WTC11 (cell line): Measurements from ENCODE around the gene ETV5. TPM values are rescaled to one million over a fixed set of nuclear protein-coding genes. Genes with fewer than 3 reads are reported as not detected.

ENCODE experiments used
- ATAC-seq: fragments of 200-7000 bp; cut with Tn5 transposase; 2 replicates; pipeline ENCODE4 v1.10.0; 2021; ENCODE audit warnings: mild to moderate bottlenecking, moderate library complexity
- CTCF ChIA-PET: fragments of 300-600 bp; sonication (Branson Sonifier 250); formaldehyde crosslinking; loops from one replicate; lab custom pipeline; 2021; ENCODE audit warnings: antibody characterized with exemption; lab: Charles Lee
- POLR2A ChIA-PET: fragments of 350-600 bp; sonication (Branson Sonifier 250); formaldehyde crosslinking; loops from one replicate; lab custom pipeline; 2021; ENCODE audit warnings: antibody characterized with exemption; lab: Charles Lee
- DNase-seq: peaks from one replicate; pipeline ENCODE4 v3.0.0; 2021; ENCODE audit warnings: low spot score
- H3K27ac Mint-ChIP-seq: 2 replicates; pipeline ENCODE4 v1.8.0; 2021; ENCODE audit warnings: mixed read lengths
- H3K27me3 Mint-ChIP-seq: 2 replicates; pipeline ENCODE4 v1.8.0; 2021; ENCODE audit warnings: low read depth, mild to moderate bottlenecking, moderate library complexity, mixed read lengths
- H3K36me3 Mint-ChIP-seq: 2 replicates; pipeline ENCODE4 v1.8.0; 2021; ENCODE audit warnings: mixed read lengths
- H3K4me1 Mint-ChIP-seq: 2 replicates; pipeline ENCODE4 v1.8.0; 2022; ENCODE audit warnings: mixed read lengths
- H3K4me3 Mint-ChIP-seq: 2 replicates; pipeline ENCODE4 v1.8.0; 2021; ENCODE audit warnings: mild to moderate bottlenecking, moderate library complexity, mixed read lengths
- H3K9me3 Mint-ChIP-seq: 2 replicates; pipeline ENCODE4 v1.8.0; 2021; ENCODE audit warnings: mixed read lengths
- ESRRA ChIP-seq: sonication (generic); formaldehyde crosslinking; IDR thresholded peaks from 2 replicates; pipeline ENCODE4 v1.8.1; 2022; ENCODE audit warnings: mild to moderate bottlenecking, missing genetic modification reagents, borderline replicate concordance
- ETV6 ChIP-seq: sonication (generic); formaldehyde crosslinking; IDR thresholded peaks from 2 replicates; pipeline ENCODE4 v1.8.1; 2022; ENCODE audit warnings: mild to moderate bottlenecking, missing genetic modification reagents
- FOXP1 ChIP-seq: sonication (generic); formaldehyde crosslinking; IDR thresholded peaks from 2 replicates; pipeline ENCODE4 v1.8.0; 2022; ENCODE audit warnings: missing genetic modification reagents, mild to moderate bottlenecking, moderate library complexity, borderline replicate concordance
- NFATC4 ChIP-seq: fragments of 250-450 bp; sonication (Bioruptor Pico); IDR thresholded peaks from 2 replicates; pipeline ENCODE4 v1.9.0; 2021; ENCODE audit warnings: mild to moderate bottlenecking
- NFYB ChIP-seq: sonication (generic); formaldehyde crosslinking; conservative IDR thresholded peaks from 2 replicates; pipeline ENCODE4 v1.8.0; 2022; ENCODE audit warnings: low read depth, missing genetic modification reagents
- PRRX2 ChIP-seq: fragments of 250-450 bp; sonication (Bioruptor Pico); IDR thresholded peaks from 2 replicates; pipeline ENCODE4 v1.8.0; 2021; ENCODE audit warnings: mild to moderate bottlenecking
- SMAD4 ChIP-seq: sonication (generic); formaldehyde crosslinking; IDR thresholded peaks from 2 replicates; pipeline ENCODE4 v1.8.0; 2022; ENCODE audit warnings: mild to moderate bottlenecking, missing genetic modification reagents
- ZNF138 ChIP-seq: sonication (generic); formaldehyde crosslinking; conservative IDR thresholded peaks from 2 replicates; pipeline ENCODE4 v1.8.1; 2022; ENCODE audit warnings: mild to moderate bottlenecking, moderate library complexity, missing genetic modification reagents
- ZNF317 ChIP-seq: sonication (generic); formaldehyde crosslinking; IDR thresholded peaks from 2 replicates; pipeline ENCODE4 v1.8.1; 2023; ENCODE audit warnings: low read depth, mild to moderate bottlenecking, moderate library complexity, missing genetic modification reagents, borderline replicate concordance
- ZNF423 ChIP-seq: fragments of 250-450 bp; sonication (Bioruptor Pico); IDR thresholded peaks from 2 replicates; pipeline ENCODE4 v2.1.2; 2022; ENCODE audit warnings: mild to moderate bottlenecking, moderate library complexity
- total RNA-seq: library from RNA; stranded (reverse); gene quantifications from 3 replicates; pipeline ENCODE4 v1.2.3, GENCODE V29; 2021
- TF ChIP-seq, protein P1 (sequence below): sonication (generic); formaldehyde crosslinking; IDR thresholded peaks from 2 replicates; pipeline ENCODE4 v1.8.1; 2022; ENCODE audit warnings: missing genetic modification reagents, borderline replicate concordance
- TF ChIP-seq, protein P2 (sequence below): sonication (generic); formaldehyde crosslinking; IDR thresholded peaks from 2 replicates; pipeline ENCODE4 v1.8.1; 2022; ENCODE audit warnings: low read depth, missing genetic modification reagents, borderline replicate concordance
- TF ChIP-seq, protein P3 (sequence below): fragments of 250-450 bp; sonication (Bioruptor Pico); IDR thresholded peaks from 2 replicates; pipeline ENCODE4 v1.9.0; 2021; ENCODE audit warnings: mild to moderate bottlenecking
- TF ChIP-seq, protein P4 (sequence below): fragments of 250-450 bp; sonication (Bioruptor Pico); IDR thresholded peaks from 2 replicates; pipeline ENCODE4 v1.8.0; 2021; ENCODE audit warnings: mild to moderate bottlenecking
- TF ChIP-seq, protein P5 (sequence below): sonication (generic); formaldehyde crosslinking; IDR thresholded peaks from 2 replicates; pipeline ENCODE4 v1.8.0; 2022; ENCODE audit warnings: missing genetic modification reagents
- TF ChIP-seq, protein P6 (sequence below): fragments of 250-450 bp; sonication (Bioruptor Pico); IDR thresholded peaks from 2 replicates; pipeline ENCODE4 v2.1.2; 2022; ENCODE audit warnings: mild to moderate bottlenecking, moderate library complexity

The ETV5 gene
- total RNA-seq, 1 experiment from 2014 or later: 71.3 TPM

DNA sequence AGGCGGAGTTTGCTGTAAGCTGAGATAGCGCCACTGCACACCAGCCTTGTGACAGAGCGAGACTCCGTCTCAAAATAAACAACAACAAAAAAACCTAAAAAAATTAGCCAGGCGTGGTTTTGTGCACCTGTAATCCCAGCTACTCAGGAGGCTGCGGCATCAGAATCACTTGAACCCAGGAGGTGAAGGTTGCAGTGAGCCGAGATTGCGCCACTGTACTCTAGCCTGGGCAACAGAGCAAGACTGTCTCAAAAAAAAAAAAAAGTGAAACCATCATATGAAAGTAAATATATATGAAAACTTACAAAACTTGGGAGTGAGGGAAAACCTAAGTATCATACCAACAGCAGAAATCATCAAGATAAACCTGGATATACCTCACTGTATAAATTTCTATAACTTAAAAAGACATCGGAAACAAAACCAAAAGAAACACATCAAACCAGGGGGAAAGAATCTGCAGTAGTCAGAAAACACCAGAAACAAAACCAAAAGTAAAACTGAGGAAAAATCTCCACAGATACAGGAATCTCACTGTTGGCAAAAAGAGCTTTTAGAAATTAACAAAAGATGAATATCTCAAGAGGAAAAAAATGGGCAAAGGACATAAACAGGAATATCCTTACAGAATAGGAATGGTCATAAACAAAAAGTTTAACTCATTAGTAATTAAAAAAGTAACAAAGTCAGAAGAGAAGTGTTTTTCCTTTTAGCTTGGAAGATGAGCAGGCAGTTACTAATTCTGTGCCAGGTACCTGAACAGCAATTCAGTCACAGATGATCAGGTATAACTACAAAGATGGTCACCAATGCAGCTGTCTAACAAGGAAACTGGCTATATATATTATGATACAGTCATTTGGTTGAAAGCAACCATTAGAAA is 41.3 kb downstream of the ETV5 start:
- no peaks in the 10 kb centered on the region for H3K9me3 Mint-ChIP-seq
- POLR2A ChIA-PET: interaction anchor here (1.2 kb wide), 1 partner anchor 30 kb away, joined by 3 read pairs; no protein-coding TSS in a partner anchor

DNA sequence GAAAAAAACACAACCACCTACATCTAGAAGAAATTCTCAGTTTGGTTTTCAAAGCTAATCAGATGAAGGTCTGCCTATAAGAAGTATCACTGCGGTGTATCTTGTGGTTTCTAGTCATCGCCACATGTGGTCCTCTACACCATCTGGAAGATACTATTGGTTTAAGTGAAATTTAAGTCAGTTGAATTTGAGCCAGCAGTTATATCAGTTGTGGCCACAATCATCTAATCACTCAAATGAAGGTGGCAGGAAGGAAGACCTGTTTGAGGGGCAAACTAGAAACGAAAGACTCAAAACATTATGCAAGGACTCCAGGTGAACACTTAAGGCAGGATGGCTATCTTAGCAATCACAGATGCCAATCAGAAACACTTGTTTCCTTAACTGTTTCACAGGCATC is 48.7 kb downstream of the ETV5 start:
- Mint-ChIP-seq H3K4me3 (no peak overlapping the region), H3K9me3 (no peaks in the 10 kb centered on the region)

More for the DNA sequence above, 41.3 kb downstream of the ETV5 start:
- no peak for DNase-seq
- no peaks in the 10 kb centered on the region for H3K27me3 Mint-ChIP-seq
- peaks cover 52% of the 10 kb centered on the region for H3K36me3 Mint-ChIP-seq
- no peak overlapping the region; the same call in 1 of the 2 replicates for H3K27ac Mint-ChIP-seq
- no peaks in the 10 kb centered on the region for H3K4me1 Mint-ChIP-seq
- ATAC-seq: no peak
- TF ChIP-seq ESRRA (CRISPR knock-in tag) (no peak), ETV6 (no peak), ZNF317 (CRISPR knock-in tag) (no peak), FOXP1 (CRISPR knock-in tag) (no peak)
- TF ChIP-seq, protein P1, sequence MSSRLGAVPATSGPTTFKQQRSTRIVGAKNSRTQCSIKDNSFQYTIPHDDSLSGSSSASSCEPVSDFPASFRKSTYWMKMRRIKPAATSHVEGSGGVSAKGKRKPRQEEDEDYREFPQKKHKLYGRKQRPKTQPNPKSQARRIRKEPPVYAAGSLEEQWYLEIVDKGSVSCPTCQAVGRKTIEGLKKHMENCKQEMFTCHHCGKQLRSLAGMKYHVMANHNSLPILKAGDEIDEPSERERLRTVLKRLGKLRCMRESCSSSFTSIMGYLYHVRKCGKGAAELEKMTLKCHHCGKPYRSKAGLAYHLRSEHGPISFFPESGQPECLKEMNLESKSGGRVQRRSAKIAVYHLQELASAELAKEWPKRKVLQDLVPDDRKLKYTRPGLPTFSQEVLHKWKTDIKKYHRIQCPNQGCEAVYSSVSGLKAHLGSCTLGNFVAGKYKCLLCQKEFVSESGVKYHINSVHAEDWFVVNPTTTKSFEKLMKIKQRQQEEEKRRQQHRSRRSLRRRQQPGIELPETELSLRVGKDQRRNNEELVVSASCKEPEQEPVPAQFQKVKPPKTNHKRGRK (CRISPR knock-in tag): no peak
- H3K4me3 Mint-ChIP-seq: no peak overlapping the region
- CTCF ChIA-PET: interaction anchor here (0.9 kb wide), 1 partner anchor 473 kb away, joined by 3 read pairs; no protein-coding TSS in a partner anchor

DNA sequence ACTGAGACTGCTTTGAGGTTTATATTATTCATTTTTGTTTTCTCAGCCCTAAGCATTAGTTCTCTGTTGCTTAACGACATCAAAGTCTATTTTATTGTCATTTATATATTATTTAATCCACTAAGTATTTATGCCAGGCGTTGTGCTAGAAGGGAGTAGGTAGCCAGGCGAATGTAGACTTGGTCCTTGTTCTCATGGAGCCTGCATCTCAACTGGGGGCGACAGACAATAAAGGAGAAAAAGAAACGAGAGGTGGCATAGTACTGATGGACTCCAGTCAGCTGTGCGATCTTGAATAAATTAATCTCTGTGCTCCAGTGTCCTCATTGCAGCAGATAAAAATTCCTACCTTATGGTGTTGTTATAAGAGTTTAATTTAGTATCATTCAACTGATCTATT is 49.7 kb downstream of the ETV5 start:
- CTCF ChIA-PET: interaction anchor here (0.7 to 1.7 kb wide), 2 partner anchors 25 to 184 kb away, joined by 3 to 4 read pairs; no protein-coding TSS in a partner anchor
- H3K27me3 Mint-ChIP-seq: no peaks in the 10 kb centered on the region

More for the DNA sequence above, 48.7 kb downstream of the ETV5 start:
- TF ChIP-seq SMAD4 (CRISPR knock-in tag) (no peak), ZNF138 (CRISPR knock-in tag) (no peak), NFATC4 (CRISPR knock-in tag) (no peak), NFYB (CRISPR knock-in tag) (no peak), ZNF317 (CRISPR knock-in tag) (no peak)
- TF ChIP-seq, protein P2, sequence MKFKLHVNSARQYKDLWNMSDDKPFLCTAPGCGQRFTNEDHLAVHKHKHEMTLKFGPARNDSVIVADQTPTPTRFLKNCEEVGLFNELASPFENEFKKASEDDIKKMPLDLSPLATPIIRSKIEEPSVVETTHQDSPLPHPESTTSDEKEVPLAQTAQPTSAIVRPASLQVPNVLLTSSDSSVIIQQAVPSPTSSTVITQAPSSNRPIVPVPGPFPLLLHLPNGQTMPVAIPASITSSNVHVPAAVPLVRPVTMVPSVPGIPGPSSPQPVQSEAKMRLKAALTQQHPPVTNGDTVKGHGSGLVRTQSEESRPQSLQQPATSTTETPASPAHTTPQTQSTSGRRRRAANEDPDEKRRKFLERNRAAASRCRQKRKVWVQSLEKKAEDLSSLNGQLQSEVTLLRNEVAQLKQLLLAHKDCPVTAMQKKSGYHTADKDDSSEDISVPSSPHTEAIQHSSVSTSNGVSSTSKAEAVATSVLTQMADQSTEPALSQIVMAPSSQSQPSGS: no peak
- TF ChIP-seq, protein P3, sequence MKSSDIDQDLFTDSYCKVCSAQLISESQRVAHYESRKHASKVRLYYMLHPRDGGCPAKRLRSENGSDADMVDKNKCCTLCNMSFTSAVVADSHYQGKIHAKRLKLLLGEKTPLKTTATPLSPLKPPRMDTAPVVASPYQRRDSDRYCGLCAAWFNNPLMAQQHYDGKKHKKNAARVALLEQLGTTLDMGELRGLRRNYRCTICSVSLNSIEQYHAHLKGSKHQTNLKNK: no peak
- TF ChIP-seq, protein P4, sequence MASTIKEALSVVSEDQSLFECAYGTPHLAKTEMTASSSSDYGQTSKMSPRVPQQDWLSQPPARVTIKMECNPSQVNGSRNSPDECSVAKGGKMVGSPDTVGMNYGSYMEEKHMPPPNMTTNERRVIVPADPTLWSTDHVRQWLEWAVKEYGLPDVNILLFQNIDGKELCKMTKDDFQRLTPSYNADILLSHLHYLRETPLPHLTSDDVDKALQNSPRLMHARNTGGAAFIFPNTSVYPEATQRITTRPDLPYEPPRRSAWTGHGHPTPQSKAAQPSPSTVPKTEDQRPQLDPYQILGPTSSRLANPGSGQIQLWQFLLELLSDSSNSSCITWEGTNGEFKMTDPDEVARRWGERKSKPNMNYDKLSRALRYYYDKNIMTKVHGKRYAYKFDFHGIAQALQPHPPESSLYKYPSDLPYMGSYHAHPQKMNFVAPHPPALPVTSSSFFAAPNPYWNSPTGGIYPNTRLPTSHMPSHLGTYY: no peak
- ATAC-seq: no peak
- ChIA-PET CTCF (interaction anchor here (1.7 to 1.9 kb wide), 2 partner anchors 38 to 183 kb away, joined by 4 read pairs; no protein-coding TSS in a partner anchor), POLR2A (no interaction called here)
- peaks cover 27% of the 10 kb centered on the region for H3K4me1 Mint-ChIP-seq
- H3K36me3 Mint-ChIP-seq: peaks cover 77% of the 10 kb centered on the region
- DNase-seq: no peak
- H3K27me3 Mint-ChIP-seq: no peaks in the 10 kb centered on the region
- H3K27ac Mint-ChIP-seq: no peak overlapping the region

More for the DNA sequence above, 49.7 kb downstream of the ETV5 start:
- POLR2A ChIA-PET: no interaction called here
- Mint-ChIP-seq H3K9me3 (no peaks in the 10 kb centered on the region), H3K4me1 (peaks cover 33% of the 10 kb centered on the region), H3K36me3 (peaks cover 67% of the 10 kb centered on the region), H3K4me3 (no peak overlapping the region), H3K27ac (no peak overlapping the region)
- ATAC-seq: no peak
- no peak for DNase-seq
- TF ChIP-seq NFATC4 (CRISPR knock-in tag) (no peak), PRRX2 (CRISPR knock-in tag) (no peak), ZNF423 (CRISPR knock-in tag) (no peak)
- TF ChIP-seq, protein P5, sequence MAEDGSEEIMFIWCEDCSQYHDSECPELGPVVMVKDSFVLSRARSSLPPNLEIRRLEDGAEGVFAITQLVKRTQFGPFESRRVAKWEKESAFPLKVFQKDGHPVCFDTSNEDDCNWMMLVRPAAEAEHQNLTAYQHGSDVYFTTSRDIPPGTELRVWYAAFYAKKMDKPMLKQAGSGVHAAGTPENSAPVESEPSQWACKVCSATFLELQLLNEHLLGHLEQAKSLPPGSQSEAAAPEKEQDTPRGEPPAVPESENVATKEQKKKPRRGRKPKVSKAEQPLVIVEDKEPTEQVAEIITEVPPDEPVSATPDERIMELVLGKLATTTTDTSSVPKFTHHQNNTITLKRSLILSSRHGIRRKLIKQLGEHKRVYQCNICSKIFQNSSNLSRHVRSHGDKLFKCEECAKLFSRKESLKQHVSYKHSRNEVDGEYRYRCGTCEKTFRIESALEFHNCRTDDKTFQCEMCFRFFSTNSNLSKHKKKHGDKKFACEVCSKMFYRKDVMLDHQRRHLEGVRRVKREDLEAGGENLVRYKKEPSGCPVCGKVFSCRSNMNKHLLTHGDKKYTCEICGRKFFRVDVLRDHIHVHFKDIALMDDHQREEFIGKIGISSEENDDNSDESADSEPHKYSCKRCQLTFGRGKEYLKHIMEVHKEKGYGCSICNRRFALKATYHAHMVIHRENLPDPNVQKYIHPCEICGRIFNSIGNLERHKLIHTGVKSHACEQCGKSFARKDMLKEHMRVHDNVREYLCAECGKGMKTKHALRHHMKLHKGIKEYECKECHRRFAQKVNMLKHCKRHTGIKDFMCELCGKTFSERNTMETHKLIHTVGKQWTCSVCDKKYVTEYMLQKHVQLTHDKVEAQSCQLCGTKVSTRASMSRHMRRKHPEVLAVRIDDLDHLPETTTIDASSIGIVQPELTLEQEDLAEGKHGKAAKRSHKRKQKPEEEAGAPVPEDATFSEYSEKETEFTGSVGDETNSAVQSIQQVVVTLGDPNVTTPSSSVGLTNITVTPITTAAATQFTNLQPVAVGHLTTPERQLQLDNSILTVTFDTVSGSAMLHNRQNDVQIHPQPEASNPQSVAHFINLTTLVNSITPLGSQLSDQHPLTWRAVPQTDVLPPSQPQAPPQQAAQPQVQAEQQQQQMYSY (CRISPR knock-in tag): no peak
- TF ChIP-seq, protein P6, sequence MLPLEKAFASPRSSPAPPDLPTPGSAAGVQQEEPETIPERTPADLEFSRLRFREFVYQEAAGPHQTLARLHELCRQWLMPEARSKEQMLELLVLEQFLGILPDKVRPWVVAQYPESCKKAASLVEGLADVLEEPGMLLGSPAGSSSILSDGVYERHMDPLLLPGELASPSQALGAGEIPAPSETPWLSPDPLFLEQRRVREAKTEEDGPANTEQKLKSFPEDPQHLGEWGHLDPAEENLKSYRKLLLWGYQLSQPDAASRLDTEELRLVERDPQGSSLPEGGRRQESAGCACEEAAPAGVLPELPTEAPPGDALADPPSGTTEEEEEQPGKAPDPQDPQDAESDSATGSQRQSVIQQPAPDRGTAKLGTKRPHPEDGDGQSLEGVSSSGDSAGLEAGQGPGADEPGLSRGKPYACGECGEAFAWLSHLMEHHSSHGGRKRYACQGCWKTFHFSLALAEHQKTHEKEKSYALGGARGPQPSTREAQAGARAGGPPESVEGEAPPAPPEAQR (CRISPR knock-in tag): no peak
